GM18498 (cell line): ENCODE data around the gene CACUL1.
"Not testable (repeated sequence)": the region's sequence is repeated elsewhere in the genome, so short reads cannot be mapped to it uniquely, and the experiment has no call there.

Experiments used
- ATAC-seq: cut with Tn5 transposase; IDR thresholded peaks from one replicate; pipeline ENCODE4 v1.9.1; 2021; ENCODE audit warnings: mild to moderate bottlenecking, moderate library complexity; ENCODE audit not compliant: unreplicated experiment

CACUL1 gene

GRCh38 chr10:118754556-118755423, at the start of gene CACUL1:
TSS of gene CACUL1 (minus strand) at chr10:118754970. CDS start at chr10:118754762, 208 bp downstream.
- ATAC-seq, result peak; percentile 97

GRCh38 chr10:118804262-118804773, 49.5 kb upstream of the CACUL1 start:
- no peak for ATAC-seq

- no peak for ATAC-seq
Observed at GRCh38 chr10:118802126-118802793, 47.5 kb upstream of the CACUL1 start.

- no peak for ATAC-seq
Observed at GRCh38 chr10:118800920-118801319, 46.1 kb upstream of the CACUL1 start.

GRCh38 chr10:118799777-118800176, 45.0 kb upstream of the CACUL1 start:
- ATAC-seq, result no peak

GRCh38 chr10:118798231-118798662, 43.5 kb upstream of the CACUL1 start:
- ATAC-seq, result no peak

GRCh38 chr10:118794971-118795370, 40.2 kb upstream of the CACUL1 start:
- ATAC-seq, result not testable (repeated sequence)

GRCh38 chr10:118793545-118793944, 38.8 kb upstream of the CACUL1 start:
- no peak for ATAC-seq

- no peak for ATAC-seq
Observed at GRCh38 chr10:118792526-118792925, 37.8 kb upstream of the CACUL1 start.

- ATAC-seq, result no peak
Observed at GRCh38 chr10:118790058-118790457, 35.3 kb upstream of the CACUL1 start.

- no peak for ATAC-seq
Observed at GRCh38 chr10:118785551-118785950, 30.8 kb upstream of the CACUL1 start.

GRCh38 chr10:118783776-118784545, 29.2 kb upstream of the CACUL1 start:
- ATAC-seq, result no peak

- ATAC-seq, result not testable (repeated sequence)
Observed at GRCh38 chr10:118782916-118783465, 28.2 kb upstream of the CACUL1 start.

- ATAC-seq, result no peak
Observed at GRCh38 chr10:118781541-118781940, 26.8 kb upstream of the CACUL1 start.

GRCh38 chr10:118778727-118779126, 24.0 kb upstream of the CACUL1 start:
- no peak for ATAC-seq

- ATAC-seq, result no peak
Observed at GRCh38 chr10:118776960-118777359, 22.2 kb upstream of the CACUL1 start.

- ATAC-seq, result no peak
Observed at GRCh38 chr10:118776033-118776432, 21.3 kb upstream of the CACUL1 start.

GRCh38 chr10:118775478-118775877, 20.7 kb upstream of the CACUL1 start:
- ATAC-seq, result no peak

- no peak for ATAC-seq
Observed at GRCh38 chr10:118773041-118773440, 18.3 kb upstream of the CACUL1 start.

- no peak for ATAC-seq
Observed at GRCh38 chr10:118771976-118772375, 17.2 kb upstream of the CACUL1 start.
